ENCODE data around the gene PGAM5. TPM values are rescaled to one million over a fixed set of nuclear protein-coding genes. Genes with fewer than 3 reads are reported as not detected.

The PGAM5 gene
- total RNA-seq (19.7 and 27.2 TPM in 2 replicates), polyA plus RNA-seq (17.6 and 21.5 TPM in 2 replicates)

DNA sequence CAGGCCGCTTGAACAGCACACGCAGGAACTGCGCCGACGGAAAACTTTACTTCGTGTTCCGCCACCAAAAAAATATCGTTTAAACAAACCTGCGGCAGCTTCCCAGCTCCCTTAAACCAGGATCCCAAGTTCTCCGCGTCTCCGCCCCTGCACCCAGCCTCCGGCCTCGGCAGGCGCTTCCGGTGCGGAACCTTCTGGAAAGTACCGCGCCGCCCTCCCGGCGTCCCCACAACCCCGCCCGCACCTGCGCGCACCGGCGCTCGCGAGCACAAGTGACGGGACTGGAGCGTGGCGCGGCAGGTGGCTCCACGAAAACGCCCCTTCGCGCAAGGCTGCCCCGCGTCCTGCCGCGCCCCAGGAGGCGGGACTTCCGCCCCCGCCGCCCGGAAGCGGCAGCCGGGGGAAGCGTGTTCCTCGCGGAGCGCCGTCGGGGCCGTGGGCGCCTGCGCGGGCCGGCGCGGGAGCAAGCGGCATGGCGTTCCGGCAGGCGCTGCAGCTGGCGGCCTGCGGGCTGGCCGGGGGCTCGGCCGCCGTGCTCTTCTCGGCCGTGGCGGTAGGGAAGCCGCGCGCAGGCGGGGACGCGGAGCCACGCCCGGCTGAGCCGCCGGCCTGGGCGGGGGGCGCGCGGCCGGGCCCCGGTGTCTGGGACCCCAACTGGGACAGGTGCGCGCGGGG is at the start of gene PGAM5:
Gene PGAM5 (plus strand): TSS at position 438 of the 675 bp plus-strand sequence. CDS start 35 bp downstream, at position 473.
- H3K79me2 ChIP-seq: peaks cover 40% of the 10 kb centered on the region
- H3K9me3 ChIP-seq (ENCODE audit: low read depth): no peaks in the 10 kb centered on the region
- under 1% methylated on average over 63 of the region's 94 CpGs for WGBS (ENCODE audit: low lambda C conversion rate, missing lambda C conversion rate)

DNA sequence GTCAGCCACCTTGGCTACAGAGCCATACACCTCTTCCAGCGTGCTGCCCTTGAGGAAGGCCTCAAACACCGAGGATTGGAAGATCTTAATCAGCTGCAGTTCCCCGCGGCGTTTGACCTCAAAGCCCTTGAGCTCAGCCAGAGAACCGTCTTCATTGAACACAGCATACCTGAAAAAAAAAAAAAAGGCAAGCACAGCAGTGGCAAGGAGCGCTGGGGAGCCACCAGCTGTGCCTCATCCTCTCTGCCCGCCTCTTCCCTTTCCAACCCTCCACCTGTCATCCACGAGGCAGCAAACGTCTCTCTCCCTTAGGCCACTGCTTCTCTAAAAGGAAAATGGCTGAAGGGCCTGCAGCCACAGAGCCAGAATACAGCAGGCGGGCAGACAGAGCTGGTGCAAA is 49.6 kb upstream of the PGAM5 start:
- no peaks in the 10 kb centered on the region for H3K79me2 ChIP-seq

More for the DNA sequence above, at the start of gene PGAM5:
- Histone ChIP-seq H4K20me1 (ENCODE audit: insufficient read depth, poor library complexity, severe bottlenecking) (no peaks in the 10 kb centered on the region), H3K36me3 (replicated peaks; ENCODE audit: insufficient read depth, low read depth) (no peaks in the 10 kb centered on the region), H3K9me2 (replicated peaks; ENCODE audit: insufficient read depth) (no peaks in the 10 kb centered on the region), H3K4me3 (peak within 1 kb of the TSS; percentile 78), H2AFZ (peak within 1 kb of the TSS; percentile 94), H3K27ac (peak within 1 kb of the TSS; percentile 85), H3K27me3 (no peaks in the 10 kb centered on the region), H3K4me2 (peak within 1 kb of the TSS; percentile 94), H3K4me1 (ENCODE audit: insufficient read depth) (no peaks in the 10 kb centered on the region)
- peak; percentile 94 for DNase-seq (ENCODE audit: low spot score)
- TF ChIP-seq, protein P1, sequence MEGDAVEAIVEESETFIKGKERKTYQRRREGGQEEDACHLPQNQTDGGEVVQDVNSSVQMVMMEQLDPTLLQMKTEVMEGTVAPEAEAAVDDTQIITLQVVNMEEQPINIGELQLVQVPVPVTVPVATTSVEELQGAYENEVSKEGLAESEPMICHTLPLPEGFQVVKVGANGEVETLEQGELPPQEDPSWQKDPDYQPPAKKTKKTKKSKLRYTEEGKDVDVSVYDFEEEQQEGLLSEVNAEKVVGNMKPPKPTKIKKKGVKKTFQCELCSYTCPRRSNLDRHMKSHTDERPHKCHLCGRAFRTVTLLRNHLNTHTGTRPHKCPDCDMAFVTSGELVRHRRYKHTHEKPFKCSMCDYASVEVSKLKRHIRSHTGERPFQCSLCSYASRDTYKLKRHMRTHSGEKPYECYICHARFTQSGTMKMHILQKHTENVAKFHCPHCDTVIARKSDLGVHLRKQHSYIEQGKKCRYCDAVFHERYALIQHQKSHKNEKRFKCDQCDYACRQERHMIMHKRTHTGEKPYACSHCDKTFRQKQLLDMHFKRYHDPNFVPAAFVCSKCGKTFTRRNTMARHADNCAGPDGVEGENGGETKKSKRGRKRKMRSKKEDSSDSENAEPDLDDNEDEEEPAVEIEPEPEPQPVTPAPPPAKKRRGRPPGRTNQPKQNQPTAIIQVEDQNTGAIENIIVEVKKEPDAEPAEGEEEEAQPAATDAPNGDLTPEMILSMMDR (IDR thresholded peaks at IDR 0.05; ENCODE audit: poor library complexity): no peak
- TF ChIP-seq EZH2 (IDR thresholded peaks at IDR 0.05; ENCODE audit: borderline replicate concordance): no peak
- no peak for TF ChIP-seq EZH2phosphoT487 (IDR thresholded peaks at IDR 0.05; ENCODE audit: low read depth, severe bottlenecking, unreplicated experiment)

DNA sequence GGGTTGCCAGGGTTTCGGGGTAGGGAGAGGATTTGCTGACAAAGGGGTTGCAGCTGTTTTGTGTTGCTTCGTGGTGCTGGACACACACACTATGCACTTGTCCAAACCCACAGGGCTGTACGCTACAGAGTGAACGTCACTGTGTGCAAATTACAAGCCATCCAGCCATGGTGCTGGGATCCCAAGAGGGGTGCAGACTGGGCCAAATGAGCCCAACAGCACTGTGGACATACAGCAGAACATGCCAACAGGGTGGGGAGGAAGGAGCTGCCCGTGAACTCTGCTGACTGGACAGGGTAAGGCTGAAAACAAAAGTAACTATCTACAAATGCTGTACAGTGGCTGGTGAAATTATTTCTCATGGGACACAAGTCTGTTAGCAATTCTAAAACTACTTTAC is 48.7 kb upstream of the PGAM5 start:
- 85% methylated on average over 5 of the region's 5 CpGs for WGBS (ENCODE audit: low lambda C conversion rate, missing lambda C conversion rate)
- no peak for TF ChIP-seq EZH2 (IDR thresholded peaks at IDR 0.05; ENCODE audit: borderline replicate concordance)
- no peak for TF ChIP-seq EZH2phosphoT487 (IDR thresholded peaks at IDR 0.05; ENCODE audit: low read depth, severe bottlenecking, unreplicated experiment)
- TF ChIP-seq, protein P1 (IDR thresholded peaks at IDR 0.05; ENCODE audit: poor library complexity): no peak

More for the DNA sequence above, 49.6 kb upstream of the PGAM5 start:
- TF ChIP-seq EZH2 (IDR thresholded peaks at IDR 0.05; ENCODE audit: borderline replicate concordance) (no peak), EZH2phosphoT487 (IDR thresholded peaks at IDR 0.05; ENCODE audit: low read depth, severe bottlenecking, unreplicated experiment) (no peak)
- TF ChIP-seq, protein P1 (IDR thresholded peaks at IDR 0.05; ENCODE audit: poor library complexity): no peak
- no peak overlapping the region for H2AFZ ChIP-seq
- no peak overlapping the region for H3K4me2 ChIP-seq
- WGBS (ENCODE audit: low lambda C conversion rate, missing lambda C conversion rate): 92% methylated on average over 11 of the region's 11 CpGs
- H3K4me1 ChIP-seq (ENCODE audit: insufficient read depth): no peaks in the 10 kb centered on the region
- no peak for DNase-seq (ENCODE audit: low spot score)
- H3K9me3 ChIP-seq (ENCODE audit: low read depth): no peaks in the 10 kb centered on the region
- H4K20me1 ChIP-seq (ENCODE audit: insufficient read depth, poor library complexity, severe bottlenecking): no peaks in the 10 kb centered on the region
- H3K4me3 ChIP-seq: no peak overlapping the region
- H3K36me3 ChIP-seq (replicated peaks; ENCODE audit: insufficient read depth, low read depth): no peaks in the 10 kb centered on the region
- H3K27ac ChIP-seq: no peak overlapping the region
- no peaks in the 10 kb centered on the region for H3K9me2 ChIP-seq (replicated peaks; ENCODE audit: insufficient read depth)
- no peaks in the 10 kb centered on the region for H3K27me3 ChIP-seq

More for the DNA sequence above, 48.7 kb upstream of the PGAM5 start:
- no peak overlapping the region for H3K27ac ChIP-seq
- H4K20me1 ChIP-seq (ENCODE audit: insufficient read depth, poor library complexity, severe bottlenecking): no peaks in the 10 kb centered on the region
- H3K79me2 ChIP-seq: no peaks in the 10 kb centered on the region
- H3K4me1 ChIP-seq (ENCODE audit: insufficient read depth): no peaks in the 10 kb centered on the region
- H2AFZ ChIP-seq: no peak overlapping the region
- H3K4me3 ChIP-seq: no peak overlapping the region
- no peak for DNase-seq (ENCODE audit: low spot score)
- H3K36me3 ChIP-seq (replicated peaks; ENCODE audit: insufficient read depth, low read depth): no peaks in the 10 kb centered on the region
- no peaks in the 10 kb centered on the region for H3K9me2 ChIP-seq (replicated peaks; ENCODE audit: insufficient read depth)
- H3K4me2 ChIP-seq: no peak overlapping the region
- H3K9me3 ChIP-seq (ENCODE audit: low read depth): no peaks in the 10 kb centered on the region
- no peaks in the 10 kb centered on the region for H3K27me3 ChIP-seq
